Common myeloid progenitor, CD34-positive (primary cell): ENCODE results near the gene RASGRP4.
"Not testable (repeated sequence)": the region's sequence is repeated elsewhere in the genome, so short reads cannot be mapped to it uniquely, and the experiment has no call there.

ENCODE experiments used
- CTCF ChIA-PET: fragments of 350-600 bp; sonication (Branson Sonifier 250); formaldehyde crosslinking; loops from one replicate; lab custom pipeline; 2021; ENCODE audit warnings: antibody characterized with exemption; lab: Charles Lee
- POLR2A ChIA-PET: fragments of 350-600 bp; sonication (Branson Sonifier 250); formaldehyde crosslinking; loops from one replicate; lab custom pipeline; 2021; ENCODE audit warnings: antibody characterized with exemption; lab: Charles Lee
- DNase-seq, 3 donors: peaks; one replicate each; pipeline versions ENCODE4 v3.0.0 to v3.0.0-alpha.2; 2013
- H3K27ac ChIP-seq, 2 experiments: 1 replicate in 1 of 2; 2 replicates in 1 of 2; pipeline ENCODE4 v1.7.0; 2013; ENCODE audit warnings: inconsistent platforms in 2 of 2, low read length in 2 of 2, mild to moderate bottlenecking in 2 of 2, low read depth in 1 of 2, moderate library complexity in 1 of 2; ENCODE audit not compliant: severe bottlenecking in 2 of 2, insufficient read depth in 1 of 2, poor library complexity in 1 of 2
- H3K27me3 ChIP-seq, 5 experiments: replicated peaks in 2 of 5; 1 replicate in 3 of 5; 2 replicates in 2 of 5; pipeline versions ENCODE4 v1.6.1 to v1.7.0; 2013; ENCODE audit warnings: low read length in 4 of 5, mild to moderate bottlenecking in 2 of 5, moderate library complexity in 2 of 5, inconsistent platforms in 1 of 5; ENCODE audit not compliant: insufficient read depth in 5 of 5, control insufficient read depth in 4 of 5
- H3K36me3 ChIP-seq, 4 experiments: 1 replicate in 2 of 4; 2 replicates in 2 of 4; pipeline versions ENCODE4 v1.6.1 to v1.7.0; 2013; ENCODE audit warnings: low read length in 3 of 4, control low read depth in 1 of 4, mild to moderate bottlenecking in 1 of 4; ENCODE audit not compliant: control insufficient read depth in 4 of 4, insufficient read depth in 4 of 4
- H3K4me1 ChIP-seq, 4 experiments: 1 replicate in 3 of 4; 2 replicates in 1 of 4; pipeline versions ENCODE4 v1.6.1 to v1.7.1; 2013; ENCODE audit warnings: low read length in 3 of 4, mild to moderate bottlenecking in 3 of 4, control low read depth in 1 of 4, inconsistent platforms in 1 of 4, moderate library complexity in 1 of 4; ENCODE audit not compliant: control insufficient read depth in 4 of 4, insufficient read depth in 4 of 4; ENCODE audit errors: control extremely low read depth in 1 of 4
- H3K4me3 ChIP-seq, 7 experiments: 1 replicate in 4 of 7; 2 replicates in 3 of 7; pipeline versions ENCODE4 v1.5.1 to v1.7.0; 2013; ENCODE audit warnings: mild to moderate bottlenecking in 7 of 7, low read length in 6 of 7, moderate library complexity in 6 of 7, inconsistent platforms in 2 of 7, low read depth in 2 of 7, control low read depth in 1 of 7; ENCODE audit not compliant: insufficient read depth in 4 of 7, control insufficient read depth in 1 of 7; ENCODE audit errors: extremely low read depth in 1 of 7
- H3K9me3 ChIP-seq, 5 experiments: 1 replicate in 4 of 5; 2 replicates in 1 of 5; pipeline versions ENCODE4 v1.6.1 to v1.7.1; 2013; ENCODE audit warnings: low read length in 4 of 5, mild to moderate bottlenecking in 2 of 5, inconsistent platforms in 1 of 5, low read depth in 1 of 5, moderate library complexity in 1 of 5; ENCODE audit not compliant: control insufficient read depth in 4 of 5, insufficient read depth in 2 of 5; ENCODE audit errors: control extremely low read depth in 1 of 5
- WGBS: methylation state at CpG from one replicate; pipeline ENCODE4 v1.1.5; 2013; ENCODE audit not compliant: insufficient coverage; 5-methylcytosine and 5-hydroxymethylcytosine counted together

The RASGRP4 gene

DNA sequence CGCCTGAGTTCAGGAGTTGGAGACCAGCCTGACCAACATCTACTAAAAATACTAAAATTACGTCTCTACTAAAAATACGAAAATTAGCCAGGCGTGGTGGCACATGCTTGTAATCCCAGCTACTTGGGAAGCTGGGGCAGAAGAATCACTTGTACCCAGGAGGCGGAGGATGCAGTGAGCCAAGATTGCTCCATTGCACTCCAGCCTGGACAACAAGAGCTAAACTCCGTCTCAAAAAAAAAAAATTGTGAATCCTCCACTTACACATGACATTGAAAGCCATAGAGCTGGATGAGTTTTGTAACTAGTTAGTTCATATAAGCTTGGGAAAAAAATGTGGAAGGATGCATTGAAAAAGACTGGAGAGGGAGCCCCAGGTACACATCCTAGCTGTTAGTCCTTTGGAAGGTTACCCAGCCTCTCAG is 52.1 kb downstream of the RASGRP4 start:
- H3K27ac ChIP-seq, result peak overlapping the region; percentile 44 to 95
- 100% methylated on average over 2 of the region's 6 CpGs for WGBS
- peaks cover 0 to 11% (median 9%) of the 10 kb centered on the region in 4 experiments for H3K36me3 ChIP-seq
- POLR2A ChIA-PET, result interaction anchor here (0.6 to 1.7 kb wide), 6 partner anchors 12 to 108 kb away, joined by 3 to 13 read pairs (median 6); partner anchors contain the start of genes CATSPERG and GGN
- no peak for DNase-seq
- H3K9me3 ChIP-seq, result peaks cover 0 to 2% (median 0%) of the 10 kb centered on the region in 5 experiments
- H3K4me1 ChIP-seq, result peaks cover 15 to 23% (median 20%) of the 10 kb centered on the region in 4 experiments
- peak overlapping the region in 6 of 7 experiments; percentile 55 to 97 (median 88) for H3K4me3 ChIP-seq
- peaks cover 0 to 3% (median 0%) of the 10 kb centered on the region in 5 experiments for H3K27me3 ChIP-seq
- CTCF ChIA-PET, result interaction anchor here (0.9 to 1.8 kb wide), 8 partner anchors 11 to 139 kb away, joined by 3 to 5 read pairs (median 4); partner anchors contain the start of genes CATSPERG, FAM98C and GGN

DNA sequence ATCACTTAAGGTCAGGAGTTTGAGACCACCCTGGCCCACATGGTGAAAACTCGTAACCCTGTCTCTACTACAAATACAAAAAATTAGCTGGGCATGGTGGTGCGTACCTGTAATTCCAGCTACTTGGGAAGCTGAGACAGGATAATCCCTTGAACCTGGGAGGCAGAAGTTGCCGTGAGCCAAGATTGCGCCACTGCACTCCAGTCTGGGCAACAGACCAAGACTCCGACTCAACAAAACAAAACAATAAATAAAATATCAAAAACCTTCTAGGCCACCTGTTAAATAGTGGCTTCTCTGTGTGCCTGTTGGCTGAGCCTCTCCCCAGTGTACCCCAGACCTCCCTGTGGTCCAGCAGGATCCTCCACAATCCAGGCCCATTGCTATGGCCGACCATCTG is 54.9 kb downstream of the RASGRP4 start:
- H3K9me3 ChIP-seq, result peaks cover 0 to 2% (median 0%) of the 10 kb centered on the region in 5 experiments
- CTCF ChIA-PET, result no interaction called here
- peaks cover 0 to 3% (median 0%) of the 10 kb centered on the region in 5 experiments for H3K27me3 ChIP-seq
- H3K27ac ChIP-seq, result no peak overlapping the region
- no peak for DNase-seq
- 100% methylated on average over 1 of the region's 6 CpGs for WGBS
- H3K4me3 ChIP-seq, result no peak overlapping the region
- peaks cover 0 to 2% (median 0%) of the 10 kb centered on the region in 4 experiments for H3K36me3 ChIP-seq
- H3K4me1 ChIP-seq, result peaks cover 14 to 19% (median 17%) of the 10 kb centered on the region in 4 experiments
- POLR2A ChIA-PET, result no interaction called here

DNA sequence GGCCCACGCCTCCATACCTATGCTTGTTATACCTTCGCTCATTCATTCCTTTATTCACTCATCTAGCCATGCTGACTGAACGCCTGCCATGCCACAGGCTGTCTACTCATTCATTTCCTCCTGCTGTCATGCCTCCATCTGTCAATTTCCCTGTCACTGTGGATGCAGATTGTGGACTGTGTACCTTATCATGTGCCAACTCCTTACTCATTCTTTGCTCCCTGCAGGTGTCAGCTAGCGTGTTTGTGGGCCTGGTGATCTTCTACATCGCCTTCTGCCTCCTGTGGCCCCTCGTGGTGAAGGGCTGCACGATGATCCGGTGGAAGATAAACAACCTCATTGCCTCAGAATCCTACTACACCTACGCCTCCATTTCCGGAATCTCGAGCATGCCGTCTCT is 55.7 kb downstream of the RASGRP4 start:
- Histone ChIP-seq H3K4me3 (no peak overlapping the region), H3K36me3 (no peaks in the 10 kb centered on the region), H3K27me3 (peaks cover 0 to 3% (median 0%) of the 10 kb centered on the region in 5 experiments), H3K9me3 (peaks cover 0 to 2% (median 0%) of the 10 kb centered on the region in 5 experiments), H3K4me1 (peaks cover 6 to 11% (median 9%) of the 10 kb centered on the region in 4 experiments), H3K27ac (no peak overlapping the region)
- peak in 1 of 3 donors; percentile 37 for DNase-seq
- 76% methylated on average over 12 of the region's 12 CpGs for WGBS
- ChIA-PET CTCF (no interaction called here), POLR2A (no interaction called here)

DNA sequence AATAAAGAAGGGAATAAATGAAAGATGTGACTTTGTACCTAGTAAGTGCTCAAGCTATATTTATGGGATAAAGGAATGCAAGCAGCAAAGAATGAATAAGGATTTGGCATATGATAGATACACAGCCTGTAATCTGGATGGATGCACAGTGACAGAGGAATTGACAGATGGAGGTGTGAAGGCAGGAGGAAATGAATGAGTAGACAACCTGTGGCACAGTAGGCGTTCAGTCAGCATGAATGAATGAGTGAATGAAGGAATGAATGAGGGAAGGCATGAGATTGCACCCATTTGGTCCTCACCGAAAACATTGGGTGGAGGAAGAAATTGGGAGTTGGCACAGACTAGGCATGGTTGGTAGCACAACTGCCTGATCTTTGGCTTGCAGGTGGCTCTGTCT is 56.4 kb downstream of the RASGRP4 start:
- WGBS, result 93% methylated on average over 2 of the region's 2 CpGs
- Histone ChIP-seq H3K9me3 (peaks cover 0 to 2% (median 0%) of the 10 kb centered on the region in 5 experiments), H3K36me3 (no peaks in the 10 kb centered on the region), H3K4me3 (no peak overlapping the region), H3K4me1 (peaks cover 4 to 8% (median 5%) of the 10 kb centered on the region in 4 experiments), H3K27me3 (peaks cover 0 to 3% (median 0%) of the 10 kb centered on the region in 5 experiments), H3K27ac (no peak overlapping the region)
- no peak for DNase-seq
- ChIA-PET POLR2A (no interaction called here), CTCF (no interaction called here)

DNA sequence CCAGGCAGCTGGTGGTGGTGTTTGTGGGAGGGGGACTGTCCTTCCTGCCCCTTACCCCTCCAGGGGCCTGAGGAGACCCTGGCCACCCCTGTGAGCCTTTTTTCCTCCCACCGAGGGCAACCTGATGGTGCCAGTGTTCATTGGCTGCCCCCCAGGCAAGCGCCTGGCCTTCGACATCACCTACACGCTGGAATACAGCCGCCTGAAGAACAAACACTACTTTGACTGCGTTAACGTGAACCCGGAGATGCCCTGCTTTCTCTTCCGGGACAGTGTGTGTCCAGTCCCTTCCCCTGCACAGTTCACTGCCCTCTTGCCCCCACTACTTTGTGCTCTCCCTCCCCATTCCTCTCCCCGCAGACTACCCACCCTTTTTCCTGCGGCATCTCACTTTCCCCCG is 59.0 kb downstream of the RASGRP4 start:
- POLR2A ChIA-PET, result no interaction called here
- WGBS, result 96% methylated on average over 12 of the region's 12 CpGs
- H3K9me3 ChIP-seq, result peaks cover 0 to 2% (median 0%) of the 10 kb centered on the region in 5 experiments
- H3K4me1 ChIP-seq, result peaks cover 0 to 12% (median 7%) of the 10 kb centered on the region in 4 experiments
- no peak for DNase-seq
- H3K27ac ChIP-seq, result no peak overlapping the region
- no peak overlapping the region for H3K4me3 ChIP-seq
- no peaks in the 10 kb centered on the region for H3K36me3 ChIP-seq
- CTCF ChIA-PET, result no interaction called here
- H3K27me3 ChIP-seq, result peaks cover 0 to 3% (median 0%) of the 10 kb centered on the region in 5 experiments

DNA sequence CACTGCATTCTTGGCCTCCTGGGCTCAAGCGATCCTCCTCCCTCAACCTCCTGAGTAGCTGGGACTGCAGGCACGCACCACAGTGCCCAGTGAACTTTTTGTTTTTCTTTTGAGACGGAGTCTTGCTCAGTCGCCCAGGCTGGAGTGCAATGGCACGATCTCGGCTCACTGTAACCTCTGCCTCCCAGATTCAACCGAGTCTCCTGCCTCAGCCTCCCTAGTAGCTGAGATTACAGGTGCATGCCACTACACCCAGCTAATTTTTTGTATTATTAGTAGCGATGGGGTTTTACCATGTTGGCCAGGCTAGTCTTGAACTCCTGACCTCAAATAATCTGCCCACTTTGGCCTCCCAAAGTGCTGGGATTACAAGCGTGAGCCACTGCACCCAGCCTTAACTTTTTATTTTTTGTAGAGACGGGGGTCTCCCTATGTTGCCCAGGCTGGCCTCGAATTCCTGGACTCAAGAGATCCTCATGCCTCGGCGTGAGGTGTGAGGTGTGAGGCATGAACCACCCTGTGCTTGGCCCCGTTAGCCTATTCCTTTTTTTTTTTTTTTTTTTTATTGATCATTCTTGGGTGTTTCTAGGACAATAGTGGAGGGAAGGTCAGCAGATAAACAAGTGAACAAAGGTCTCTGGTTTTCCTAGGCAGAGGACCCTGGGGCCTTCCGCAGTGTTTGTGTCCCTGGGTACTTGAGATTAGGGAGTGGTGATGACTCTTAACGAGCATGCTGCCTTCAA is 62.9 kb downstream of the RASGRP4 start:
- H3K27me3 ChIP-seq, result peaks cover 0 to 34% (median 21%) of the 10 kb centered on the region in 5 experiments
- not testable (repeated sequence) for H3K36me3 ChIP-seq, H3K27ac ChIP-seq, H3K9me3 ChIP-seq, DNase-seq
- WGBS, result 84% methylated on average over 11 of the region's 16 CpGs
- peak overlapping the region in 5 of 7 experiments; percentile 68 to 88 (median 78) for H3K4me3 ChIP-seq
- ChIA-PET CTCF (interaction anchor here (1.1 kb wide), 1 partner anchor 11 kb away, joined by 3 read pairs; the partner anchor contains the start of gene PSMD8), POLR2A (interaction anchor here (1.0 to 2.5 kb wide), 2 partner anchors 11 to 12 kb away, joined by 3 to 11 read pairs; partner anchors contain the start of gene PSMD8)
- H3K4me1 ChIP-seq, result peaks cover 0 to 20% (median 14%) of the 10 kb centered on the region in 4 experiments
